ENCODE measurements around the gene TANC2. TPM values are rescaled to one million over a fixed set of nuclear protein-coding genes. Genes with fewer than 3 reads are reported as not detected.

TANC2 gene
- total and polyA plus RNA-seq, 2 donors from 2014 or later, result 3.2 to 73.9 TPM

GRCh38 chr17:62920300-62920699, 45.7 kb upstream of the TANC2 start:
- H3K9ac ChIP-seq (ENCODE audit: low read length in 3 of 3), result no peak overlapping the region

GRCh38 chr17:62921817-62922216, 44.2 kb upstream of the TANC2 start:
- intact Hi-C loops (cut with DNase I), result no loop called here
- FAIRE-seq, result no peak
- Histone ChIP-seq H3K27me3 (ENCODE audit: control insufficient read depth, insufficient read depth, low read length) (no peaks in the 10 kb centered on the region), H3K27ac (ENCODE audit: low read depth in 2 of 2, low read length in 2 of 2) (no peak overlapping the region), H3K36me3 (ENCODE audit: control insufficient read depth in 2 of 3, insufficient read depth in 3 of 3, low read length in 3 of 3) (no peaks in the 10 kb centered on the region), H3K4me1 (ENCODE audit: control insufficient read depth in 2 of 3, insufficient read depth in 2 of 3, low read depth in 1 of 3, low read length in 3 of 3) (no peaks in the 10 kb centered on the region), H3K4me3 (ENCODE audit: low read length in 3 of 3) (no peak overlapping the region), H3K9me3 (ENCODE audit: control insufficient read depth in 2 of 3, insufficient read depth in 1 of 3, low read length in 3 of 3) (no peaks in the 10 kb centered on the region), H3K9ac (ENCODE audit: low read length in 3 of 3) (no peak overlapping the region)
- TF ChIP-seq CTCF (IDR thresholded peaks at IDR 0.05; ENCODE audit: borderline replicate concordance, extremely low read depth, insufficient read depth), result no peak
- DNase-seq, result no peak

More at GRCh38 chr17:62920300-62920699, 45.7 kb upstream of the TANC2 start:
- Histone ChIP-seq H3K36me3 (ENCODE audit: control insufficient read depth in 2 of 3, insufficient read depth in 3 of 3, low read length in 3 of 3) (no peaks in the 10 kb centered on the region), H3K27ac (ENCODE audit: low read depth in 2 of 2, low read length in 2 of 2) (no peak overlapping the region), H3K4me3 (ENCODE audit: low read length in 3 of 3) (no peak overlapping the region), H3K9me3 (ENCODE audit: control insufficient read depth in 2 of 3, insufficient read depth in 1 of 3, low read length in 3 of 3) (no peaks in the 10 kb centered on the region), H3K27me3 (ENCODE audit: control insufficient read depth, insufficient read depth, low read length) (no peaks in the 10 kb centered on the region), H3K4me1 (ENCODE audit: control insufficient read depth in 2 of 3, insufficient read depth in 2 of 3, low read depth in 1 of 3, low read length in 3 of 3) (no peaks in the 10 kb centered on the region)
- no peak for TF ChIP-seq CTCF (IDR thresholded peaks at IDR 0.05; ENCODE audit: borderline replicate concordance, extremely low read depth, insufficient read depth)
- no peak for FAIRE-seq
- intact Hi-C loops (cut with DNase I), result no loop called here
- DNase-seq, result no peak

- H3K27me3 ChIP-seq (ENCODE audit: control insufficient read depth, insufficient read depth, low read length), result no peaks in the 10 kb centered on the region
- no peak overlapping the region for H3K27ac ChIP-seq (ENCODE audit: low read depth in 2 of 2, low read length in 2 of 2)
- no peaks in the 10 kb centered on the region for H3K4me1 ChIP-seq (ENCODE audit: control insufficient read depth in 2 of 3, insufficient read depth in 2 of 3, low read depth in 1 of 3, low read length in 3 of 3)
- FAIRE-seq, result no peak
- no peaks in the 10 kb centered on the region for H3K36me3 ChIP-seq (ENCODE audit: control insufficient read depth in 2 of 3, insufficient read depth in 3 of 3, low read length in 3 of 3)
- no peak overlapping the region for H3K4me3 ChIP-seq (ENCODE audit: low read length in 3 of 3)
- intact Hi-C loops (cut with DNase I), result no loop called here
- TF ChIP-seq CTCF (IDR thresholded peaks at IDR 0.05; ENCODE audit: borderline replicate concordance, extremely low read depth, insufficient read depth), result no peak
- no peaks in the 10 kb centered on the region for H3K9me3 ChIP-seq (ENCODE audit: control insufficient read depth in 2 of 3, insufficient read depth in 1 of 3, low read length in 3 of 3)
- H3K9ac ChIP-seq (ENCODE audit: low read length in 3 of 3), result no peak overlapping the region
- DNase-seq, result no peak
Observed at GRCh38 chr17:62923258-62924150, 42.5 kb upstream of the TANC2 start.
